ENCODE data around the gene QARS1. TPM values are rescaled to one million over a fixed set of nuclear protein-coding genes. Genes with fewer than 3 reads are reported as not detected.

The QARS1 gene
- total and polyA plus RNA-seq, 10 of the 15 experiments (the other 5 are each of a cell fraction or from before 2014, with no cell fraction given) = 168 to 476 (median 318) TPM

DNA sequence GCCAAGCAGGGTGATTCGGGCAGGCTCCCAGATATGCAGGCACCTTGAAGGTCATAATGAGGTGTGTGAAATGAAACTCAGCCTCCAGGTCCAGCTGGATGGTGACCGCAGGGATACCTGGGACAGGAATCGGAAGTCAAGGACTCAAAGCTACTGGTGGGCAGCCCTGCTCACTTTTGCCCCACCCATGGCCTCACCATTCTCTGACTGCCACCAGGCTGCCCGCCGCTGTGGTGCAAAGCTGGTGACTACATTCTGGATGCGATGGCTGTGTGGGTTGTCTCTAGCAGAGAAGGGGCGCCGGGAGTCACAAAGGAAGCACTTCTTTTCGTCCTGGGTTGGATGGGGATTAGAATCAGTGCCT is 27.5 kb upstream of the QARS1 start:
- H3K9ac ChIP-seq (ENCODE audit: control insufficient read depth, insufficient read depth, low read length) = no peak overlapping the region
- BruUV-seq (replicated peaks) = no TSS peak

DNA sequence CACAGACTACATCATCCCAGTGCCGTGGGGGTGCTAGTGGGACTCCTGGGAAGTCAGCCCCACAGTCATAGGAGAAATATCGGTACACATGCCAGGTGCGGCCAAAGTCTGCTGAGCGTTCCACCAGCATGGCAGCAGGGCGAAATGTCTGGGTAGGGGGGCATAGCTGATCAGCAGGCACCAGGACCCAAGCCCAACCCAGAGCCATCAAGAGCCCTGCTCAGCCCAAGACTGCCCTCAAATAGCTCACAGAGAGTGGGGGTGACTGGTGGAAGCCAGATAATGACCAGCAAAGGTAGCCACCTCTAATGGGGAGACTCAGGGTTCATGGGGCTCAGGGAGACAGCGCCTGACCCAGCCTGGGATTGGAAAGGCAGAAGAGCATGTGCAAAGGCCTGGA is 27.0 kb upstream of the QARS1 start:
- no TSS peak for BruUV-seq (replicated peaks)
- 65% methylated on average over 6 of the region's 6 CpGs for WGBS (ENCODE audit: insufficient coverage, insufficient replicate concordance, low lambda C conversion rate, missing lambda C conversion rate)
- H3K9ac ChIP-seq (ENCODE audit: control insufficient read depth, insufficient read depth, low read length) = no peak overlapping the region
- ATAC-seq (no peak), FAIRE-seq (no peak), DNase-seq (ENCODE audit: low read depth, low spot score) (no peak)
- no peak overlapping the region for H2AFZ ChIP-seq (ENCODE audit: control insufficient read depth, low read depth, low read length)
- intact Hi-C loops (cut with micrococcal nuclease; ENCODE audit: unreplicated experiment) = no loop called here
- H4K20me1 ChIP-seq (ENCODE audit: control insufficient read depth, insufficient read depth) = no peaks in the 10 kb centered on the region
- in situ Hi-C loops (cut with MboI) = no loop called here
- H3K79me2 ChIP-seq (ENCODE audit: control insufficient read depth, insufficient read depth, low read length) = no peaks in the 10 kb centered on the region
- no peaks in the 10 kb centered on the region for H3K4me1 ChIP-seq (ENCODE audit: control insufficient read depth, insufficient read depth, low read length)
- SMC1A ChIA-PET (ENCODE audit: uncharacterized antibody, unreplicated experiment) = no interaction called here
- no peaks in the 10 kb centered on the region for H3K36me3 ChIP-seq (ENCODE audit: control insufficient read depth in 2 of 2, insufficient read depth in 2 of 2, low read length in 1 of 2)
- H3K4me2 ChIP-seq (ENCODE audit: control insufficient read depth, insufficient read depth) = no peak overlapping the region
- POLR2A ChIA-PET = no interaction called here
- H3K4me3 ChIP-seq = no peak overlapping the region
- no peaks in the 10 kb centered on the region for H3K9me3 ChIP-seq (replicated peaks; ENCODE audit: control insufficient read depth, insufficient read depth, low read length)
- no peak overlapping the region for H3K27ac ChIP-seq (ENCODE audit: control insufficient read depth, insufficient read depth)
- CTCF ChIA-PET = interaction anchor here (1.0 kb wide), 1 partner anchor 144 kb away, joined by 3 read pairs; no protein-coding TSS in a partner anchor
- RAD21 ChIA-PET (ENCODE audit: unreplicated experiment) = no interaction called here
- peaks cover 3 to 4% of the 10 kb centered on the region in 2 experiments; a peak in 2 of 4 replicates for H3K27me3 ChIP-seq (replicated peaks in 1 of 2; ENCODE audit: control insufficient read depth in 2 of 2, insufficient read depth in 2 of 2, low read length in 1 of 2)
- no peak for TF ChIP-seq PAX5 (IDR thresholded peaks at IDR 0.05; ENCODE audit: borderline replicate concordance, low read depth, low read length)
- TF ChIP-seq, protein P1, sequence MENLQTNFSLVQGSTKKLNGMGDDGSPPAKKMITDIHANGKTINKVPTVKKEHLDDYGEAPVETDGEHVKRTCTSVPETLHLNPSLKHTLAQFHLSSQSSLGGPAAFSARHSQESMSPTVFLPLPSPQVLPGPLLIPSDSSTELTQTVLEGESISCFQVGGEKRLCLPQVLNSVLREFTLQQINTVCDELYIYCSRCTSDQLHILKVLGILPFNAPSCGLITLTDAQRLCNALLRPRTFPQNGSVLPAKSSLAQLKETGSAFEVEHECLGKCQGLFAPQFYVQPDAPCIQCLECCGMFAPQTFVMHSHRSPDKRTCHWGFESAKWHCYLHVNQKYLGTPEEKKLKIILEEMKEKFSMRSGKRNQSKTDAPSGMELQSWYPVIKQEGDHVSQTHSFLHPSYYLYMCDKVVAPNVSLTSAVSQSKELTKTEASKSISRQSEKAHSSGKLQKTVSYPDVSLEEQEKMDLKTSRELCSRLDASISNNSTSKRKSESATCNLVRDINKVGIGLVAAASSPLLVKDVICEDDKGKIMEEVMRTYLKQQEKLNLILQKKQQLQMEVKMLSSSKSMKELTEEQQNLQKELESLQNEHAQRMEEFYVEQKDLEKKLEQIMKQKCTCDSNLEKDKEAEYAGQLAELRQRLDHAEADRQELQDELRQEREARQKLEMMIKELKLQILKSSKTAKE (IDR thresholded peaks at IDR 0.05; ENCODE audit: low read depth, poor library complexity, severe bottlenecking) = no peak
- no peak for TF ChIP-seq ZZZ3 (IDR thresholded peaks at IDR 0.05; ENCODE audit: control insufficient read depth, insufficient read length, low read depth)
- no peak for TF ChIP-seq ESRRA (IDR thresholded peaks at IDR 0.05; ENCODE audit: low read length)
- no peak for TF ChIP-seq SMAD5 (IDR thresholded peaks at IDR 0.05; ENCODE audit: low read depth)
- TF ChIP-seq KDM1A (IDR thresholded peaks at IDR 0.05; ENCODE audit: borderline replicate concordance) = no peak
- TF ChIP-seq, protein P2, sequence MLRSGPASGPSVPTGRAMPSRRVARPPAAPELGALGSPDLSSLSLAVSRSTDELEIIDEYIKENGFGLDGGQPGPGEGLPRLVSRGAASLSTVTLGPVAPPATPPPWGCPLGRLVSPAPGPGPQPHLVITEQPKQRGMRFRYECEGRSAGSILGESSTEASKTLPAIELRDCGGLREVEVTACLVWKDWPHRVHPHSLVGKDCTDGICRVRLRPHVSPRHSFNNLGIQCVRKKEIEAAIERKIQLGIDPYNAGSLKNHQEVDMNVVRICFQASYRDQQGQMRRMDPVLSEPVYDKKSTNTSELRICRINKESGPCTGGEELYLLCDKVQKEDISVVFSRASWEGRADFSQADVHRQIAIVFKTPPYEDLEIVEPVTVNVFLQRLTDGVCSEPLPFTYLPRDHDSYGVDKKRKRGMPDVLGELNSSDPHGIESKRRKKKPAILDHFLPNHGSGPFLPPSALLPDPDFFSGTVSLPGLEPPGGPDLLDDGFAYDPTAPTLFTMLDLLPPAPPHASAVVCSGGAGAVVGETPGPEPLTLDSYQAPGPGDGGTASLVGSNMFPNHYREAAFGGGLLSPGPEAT (IDR thresholded peaks at IDR 0.05; ENCODE audit: low read depth) = no peak
- no peak for TF ChIP-seq STAT3 (IDR thresholded peaks at IDR 0.05; ENCODE audit: low read depth, low read length)
- no peak for TF ChIP-seq POU2F2 (IDR thresholded peaks at IDR 0.05; ENCODE audit: borderline replicate concordance, low read depth, low read length)
- TF ChIP-seq, protein P3, sequence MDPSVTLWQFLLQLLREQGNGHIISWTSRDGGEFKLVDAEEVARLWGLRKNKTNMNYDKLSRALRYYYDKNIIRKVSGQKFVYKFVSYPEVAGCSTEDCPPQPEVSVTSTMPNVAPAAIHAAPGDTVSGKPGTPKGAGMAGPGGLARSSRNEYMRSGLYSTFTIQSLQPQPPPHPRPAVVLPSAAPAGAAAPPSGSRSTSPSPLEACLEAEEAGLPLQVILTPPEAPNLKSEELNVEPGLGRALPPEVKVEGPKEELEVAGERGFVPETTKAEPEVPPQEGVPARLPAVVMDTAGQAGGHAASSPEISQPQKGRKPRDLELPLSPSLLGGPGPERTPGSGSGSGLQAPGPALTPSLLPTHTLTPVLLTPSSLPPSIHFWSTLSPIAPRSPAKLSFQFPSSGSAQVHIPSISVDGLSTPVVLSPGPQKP (IDR thresholded peaks at IDR 0.05; ENCODE audit: low read depth, low read length) = no peak

More for the DNA sequence above, 27.5 kb upstream of the QARS1 start:
- WGBS (ENCODE audit: insufficient coverage, insufficient replicate concordance, low lambda C conversion rate, missing lambda C conversion rate) = 62% methylated on average over 9 of the region's 9 CpGs
- Histone ChIP-seq H3K4me2 (ENCODE audit: control insufficient read depth, insufficient read depth) (no peak overlapping the region), H3K9me3 (replicated peaks; ENCODE audit: control insufficient read depth, insufficient read depth, low read length) (no peaks in the 10 kb centered on the region), H2AFZ (ENCODE audit: control insufficient read depth, low read depth, low read length) (no peak overlapping the region), H4K20me1 (ENCODE audit: control insufficient read depth, insufficient read depth) (no peaks in the 10 kb centered on the region), H3K4me1 (ENCODE audit: control insufficient read depth, insufficient read depth, low read length) (no peaks in the 10 kb centered on the region), H3K4me3 (no peak overlapping the region), H3K27me3 (replicated peaks in 1 of 2; ENCODE audit: control insufficient read depth in 2 of 2, insufficient read depth in 2 of 2, low read length in 1 of 2) (peaks cover 3 to 4% of the 10 kb centered on the region in 2 experiments; a peak in 2 of 4 replicates), H3K27ac (ENCODE audit: control insufficient read depth, insufficient read depth) (no peak overlapping the region), H3K79me2 (ENCODE audit: control insufficient read depth, insufficient read depth, low read length) (no peaks in the 10 kb centered on the region), H3K36me3 (ENCODE audit: control insufficient read depth in 2 of 2, insufficient read depth in 2 of 2, low read length in 1 of 2) (no peaks in the 10 kb centered on the region)
- CTCF ChIA-PET = interaction anchor here (0.6 to 1.0 kb wide), 2 partner anchors 144 to 298 kb away, joined by 3 to 8 read pairs; no protein-coding TSS in a partner anchor
- TF ChIP-seq CREM (IDR thresholded peaks at IDR 0.05; ENCODE audit: low read depth) = no peak
- no peak for TF ChIP-seq MTA2 (IDR thresholded peaks at IDR 0.05; ENCODE audit: low read depth)
- TF ChIP-seq CBX3 (IDR thresholded peaks at IDR 0.05; ENCODE audit: borderline replicate concordance, low read depth) = no peak
- TF ChIP-seq MYC (IDR thresholded peaks at IDR 0.05; ENCODE audit: insufficient read depth, insufficient read length, insufficient replicate concordance, low read length, severe bottlenecking) = no peak
- no peak for TF ChIP-seq MXI1 (IDR thresholded peaks at IDR 0.05; ENCODE audit: low read depth, low read length)
- TF ChIP-seq SREBF1 (IDR thresholded peaks at IDR 0.05; ENCODE audit: low read length) = no peak
- in situ Hi-C loops (cut with MboI) (no loop called here), intact Hi-C loops (cut with micrococcal nuclease; ENCODE audit: unreplicated experiment) (no loop called here)
- SMC1A ChIA-PET (ENCODE audit: uncharacterized antibody, unreplicated experiment) = no interaction called here
- POLR2A ChIA-PET = no interaction called here
- no peak for FAIRE-seq
- RAD21 ChIA-PET (ENCODE audit: unreplicated experiment) = no interaction called here
- ATAC-seq = no peak
- no peak for DNase-seq (ENCODE audit: low read depth, low spot score)
